ENCODE measurements around the gene MGST2.

MGST2 gene

GRCh38 chr4:139639654-139640053 lies 26.0 kb upstream of the MGST2 start:
- no peak overlapping the region for H3K27ac Mint-ChIP-seq
- H3K36me3 Mint-ChIP-seq (ENCODE audit: low read depth): peaks cover 6% of the 10 kb centered on the region
- H3K4me1 Mint-ChIP-seq: peaks cover 14% of the 10 kb centered on the region
- no peak for TF ChIP-seq CTCF (IDR thresholded peaks at IDR 0.05)
- no peaks in the 10 kb centered on the region for H3K27me3 Mint-ChIP-seq (ENCODE audit: low read depth, poor library complexity)
- H3K9me3 Mint-ChIP-seq: peaks cover 44% of the 10 kb centered on the region
- DNase-seq: no peak
- no peak overlapping the region for H3K4me3 Mint-ChIP-seq

- Mint-ChIP-seq H3K27ac (peak overlapping the region; percentile 22), H3K4me1 (peaks cover 14% of the 10 kb centered on the region)
- no peak for TF ChIP-seq CTCF (IDR thresholded peaks at IDR 0.05)
These were observed 24.4 kb upstream of the MGST2 start for GRCh38 chr4:139641218-139641617.

GRCh38 chr4:139642364-139642763 lies 23.3 kb upstream of the MGST2 start:
- Mint-ChIP-seq H3K27ac (no peak overlapping the region), H3K27me3 (ENCODE audit: low read depth, poor library complexity) (peaks cover 3% of the 10 kb centered on the region), H3K4me3 (no peak overlapping the region), H3K4me1 (peaks cover 14% of the 10 kb centered on the region), H3K36me3 (ENCODE audit: low read depth) (peaks cover 6% of the 10 kb centered on the region), H3K9me3 (peaks cover 32% of the 10 kb centered on the region)
- DNase-seq: no peak
- no peak for TF ChIP-seq CTCF (IDR thresholded peaks at IDR 0.05)

More at GRCh38 chr4:139641218-139641617, 24.4 kb upstream of the MGST2 start:
- Mint-ChIP-seq H3K36me3 (ENCODE audit: low read depth) (peaks cover 6% of the 10 kb centered on the region), H3K9me3 (peaks cover 44% of the 10 kb centered on the region), H3K27me3 (ENCODE audit: low read depth, poor library complexity) (peaks cover 3% of the 10 kb centered on the region), H3K4me3 (no peak overlapping the region)
- DNase-seq: no peak

- H3K4me3 Mint-ChIP-seq: no peak overlapping the region
- peaks cover 23% of the 10 kb centered on the region for H3K9me3 Mint-ChIP-seq
- no peak for DNase-seq
- H3K4me1 Mint-ChIP-seq: peaks cover 14% of the 10 kb centered on the region
- H3K27me3 Mint-ChIP-seq (ENCODE audit: low read depth, poor library complexity): peaks cover 3% of the 10 kb centered on the region
- H3K27ac Mint-ChIP-seq: peak overlapping the region; percentile 43
- H3K36me3 Mint-ChIP-seq (ENCODE audit: low read depth): peaks cover 6% of the 10 kb centered on the region
- TF ChIP-seq CTCF (IDR thresholded peaks at IDR 0.05): no peak
These were observed 22.4 kb upstream of the MGST2 start for GRCh38 chr4:139643042-139643895.

GRCh38 chr4:139645458-139645857 lies 20.2 kb upstream of the MGST2 start:
- Mint-ChIP-seq H3K9me3 (peaks cover 5% of the 10 kb centered on the region), H3K4me3 (no peak overlapping the region), H3K27me3 (ENCODE audit: low read depth, poor library complexity) (peaks cover 3% of the 10 kb centered on the region), H3K27ac (no peak overlapping the region), H3K4me1 (peaks cover 14% of the 10 kb centered on the region), H3K36me3 (ENCODE audit: low read depth) (no peaks in the 10 kb centered on the region)
- no peak for DNase-seq
- TF ChIP-seq CTCF (IDR thresholded peaks at IDR 0.05): no peak

- peaks cover 3% of the 10 kb centered on the region for H3K27me3 Mint-ChIP-seq (ENCODE audit: low read depth, poor library complexity)
These were observed 18.4 kb upstream of the MGST2 start for GRCh38 chr4:139647184-139647583.

More at GRCh38 chr4:139647184-139647583, 18.4 kb upstream of the MGST2 start:
- H3K36me3 Mint-ChIP-seq (ENCODE audit: low read depth): no peaks in the 10 kb centered on the region
- no peaks in the 10 kb centered on the region for H3K9me3 Mint-ChIP-seq
- no peak for TF ChIP-seq CTCF (IDR thresholded peaks at IDR 0.05)
- no peak overlapping the region for H3K4me3 Mint-ChIP-seq
- peaks cover 27% of the 10 kb centered on the region for H3K4me1 Mint-ChIP-seq
- no peak for DNase-seq
- no peak overlapping the region for H3K27ac Mint-ChIP-seq

All from nephron progenitor cell (in vitro differentiated cells).